Peyer's patch (tissue), 4 donors: ENCODE results near the gene TNFRSF21. TPM values are rescaled to one million over a fixed set of nuclear protein-coding genes. Genes with fewer than 3 reads are reported as not detected.
"Not testable (repeated sequence)": the region's sequence is repeated elsewhere in the genome, so short reads cannot be mapped to it uniquely, and the experiment has no call there.

Source experiments
- DNase-seq, 3 donors: peaks; one replicate each; pipeline ENCODE4 v3.0.0-alpha.2; 2017 to 2019
- H3K27ac ChIP-seq, 4 donors: fragments of 200-600 bp; sonication (generic); one replicate each; pipeline ENCODE4 v1.5.1; 2016 to 2019
- H3K27me3 ChIP-seq, 2 donors: fragments of 200-600 bp; sonication (generic); one replicate each; pipeline ENCODE4 v1.5.1; 2019
- H3K36me3 ChIP-seq, 3 donors: fragments of 200-600 bp; sonication (generic); one replicate each; pipeline ENCODE4 v1.5.1; 2016 to 2019
- H3K4me1 ChIP-seq, 4 donors: fragments of 200-600 bp; sonication (generic); one replicate each; pipeline ENCODE4 v1.5.1; 2016 to 2019
- H3K4me3 ChIP-seq, 4 donors: fragments of 200-600 bp; sonication (generic); 1 replicate in 3 of 4; 2 replicates in 1 of 4; pipeline ENCODE4 v1.5.1; 2016 to 2019; ENCODE audit warnings: mild to moderate bottlenecking in 1 of 4
- H3K9me3 ChIP-seq, 4 donors: fragments of 200-600 bp; sonication (generic); one replicate each; pipeline ENCODE4 v1.5.1; 2016 to 2019; ENCODE audit warnings: mild to moderate bottlenecking in 1 of 4
- POLR2A ChIP-seq, 2 donors: fragments of 450-650 bp; IDR thresholded peaks; one replicate each; pipeline ENCODE4 v1.5.1; 2017; ENCODE audit warnings: antibody characterized with exemption in 2 of 2, mild to moderate bottlenecking in 2 of 2, moderate library complexity in 2 of 2
- total RNA-seq, 4 donors: library from RNA; depleted of rRNA; stranded (reverse); fragments of >200 nt; gene quantifications; one replicate each; pipeline ENCODE4 v1.1.0, GENCODE V29; 2016
- TF ChIP-seq, protein P1 (sequence below), 6 experiments: fragments of 450-650 bp in 4 of 6; fragments of 200-600 bp in 2 of 6; sonication (generic) in 1 of 6; IDR thresholded peaks; one replicate each; pipeline ENCODE4 v1.5.1; 2017 to 2019; ENCODE audit warnings: antibody characterized with exemption in 6 of 6, mild to moderate bottlenecking in 3 of 6, moderate library complexity in 1 of 6

TNFRSF21 gene
- total RNA-seq, 4 donors from 2014 or later = 9.1 to 53.4 (median 46.1) TPM

DNA sequence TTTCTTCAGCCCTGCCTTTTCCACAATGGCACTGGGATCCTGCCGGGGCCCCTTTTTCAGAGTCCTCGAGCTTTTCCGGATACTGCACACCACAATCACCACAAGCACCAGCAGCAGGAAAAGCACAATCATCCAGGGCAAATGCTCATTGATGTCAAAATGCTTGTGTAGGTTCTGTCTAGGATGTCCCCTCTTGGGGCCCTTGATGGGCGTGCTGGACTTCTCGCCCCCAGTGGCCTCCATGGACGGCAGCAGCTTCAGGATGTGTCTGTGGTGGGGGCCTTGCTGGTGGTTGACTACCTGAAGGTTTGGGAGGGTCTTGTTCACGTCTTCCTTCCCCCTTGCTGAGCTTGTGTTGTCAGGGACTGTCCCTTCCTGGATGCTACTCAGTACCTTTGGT is 25.7 kb downstream of the TNFRSF21 start:
- TF ChIP-seq POLR2A (IDR thresholded peaks at IDR 0.05) = no peak
- TF ChIP-seq, protein P1, sequence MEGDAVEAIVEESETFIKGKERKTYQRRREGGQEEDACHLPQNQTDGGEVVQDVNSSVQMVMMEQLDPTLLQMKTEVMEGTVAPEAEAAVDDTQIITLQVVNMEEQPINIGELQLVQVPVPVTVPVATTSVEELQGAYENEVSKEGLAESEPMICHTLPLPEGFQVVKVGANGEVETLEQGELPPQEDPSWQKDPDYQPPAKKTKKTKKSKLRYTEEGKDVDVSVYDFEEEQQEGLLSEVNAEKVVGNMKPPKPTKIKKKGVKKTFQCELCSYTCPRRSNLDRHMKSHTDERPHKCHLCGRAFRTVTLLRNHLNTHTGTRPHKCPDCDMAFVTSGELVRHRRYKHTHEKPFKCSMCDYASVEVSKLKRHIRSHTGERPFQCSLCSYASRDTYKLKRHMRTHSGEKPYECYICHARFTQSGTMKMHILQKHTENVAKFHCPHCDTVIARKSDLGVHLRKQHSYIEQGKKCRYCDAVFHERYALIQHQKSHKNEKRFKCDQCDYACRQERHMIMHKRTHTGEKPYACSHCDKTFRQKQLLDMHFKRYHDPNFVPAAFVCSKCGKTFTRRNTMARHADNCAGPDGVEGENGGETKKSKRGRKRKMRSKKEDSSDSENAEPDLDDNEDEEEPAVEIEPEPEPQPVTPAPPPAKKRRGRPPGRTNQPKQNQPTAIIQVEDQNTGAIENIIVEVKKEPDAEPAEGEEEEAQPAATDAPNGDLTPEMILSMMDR (IDR thresholded peaks at IDR 0.05) = no peak
- no peaks in the 10 kb centered on the region for H3K9me3 ChIP-seq
- no peak overlapping the region for H3K4me3 ChIP-seq
- peaks cover 0 to 33% (median 0%) of the 10 kb centered on the region in 3 donors for H3K36me3 ChIP-seq
- H3K27me3 ChIP-seq = no peaks in the 10 kb centered on the region
- no peak overlapping the region for H3K27ac ChIP-seq
- H3K4me1 ChIP-seq = no peaks in the 10 kb centered on the region
- DNase-seq = no peak

DNA sequence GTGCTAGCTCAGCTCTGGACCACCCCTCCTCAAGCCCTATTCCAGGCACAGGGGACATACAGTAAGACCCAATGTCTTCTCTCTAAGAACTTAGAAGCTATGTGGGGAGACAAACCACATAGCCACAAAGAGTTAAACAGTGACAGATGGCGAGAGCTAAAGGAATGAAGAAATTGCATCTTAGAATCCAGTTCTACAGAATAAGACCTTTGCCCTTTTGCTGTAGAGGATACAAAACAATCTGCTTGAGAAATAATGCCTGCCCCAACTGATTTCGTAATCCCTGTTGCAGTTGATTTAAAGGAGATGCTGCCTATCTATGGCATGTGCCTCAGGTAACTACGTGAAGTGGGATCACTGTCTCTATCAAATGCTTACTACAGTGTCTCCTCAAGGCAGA is 31.2 kb downstream of the TNFRSF21 start:
- H3K4me3 ChIP-seq = no peak overlapping the region
- DNase-seq = no peak
- TF ChIP-seq, protein P1 (IDR thresholded peaks at IDR 0.05) = no peak
- TF ChIP-seq POLR2A (IDR thresholded peaks at IDR 0.05) = no peak
- peaks cover 0 to 17% (median 0%) of the 10 kb centered on the region in 3 donors for H3K36me3 ChIP-seq
- no peaks in the 10 kb centered on the region for H3K9me3 ChIP-seq
- H3K27me3 ChIP-seq = no peaks in the 10 kb centered on the region
- H3K4me1 ChIP-seq = no peaks in the 10 kb centered on the region
- no peak overlapping the region for H3K27ac ChIP-seq

DNA sequence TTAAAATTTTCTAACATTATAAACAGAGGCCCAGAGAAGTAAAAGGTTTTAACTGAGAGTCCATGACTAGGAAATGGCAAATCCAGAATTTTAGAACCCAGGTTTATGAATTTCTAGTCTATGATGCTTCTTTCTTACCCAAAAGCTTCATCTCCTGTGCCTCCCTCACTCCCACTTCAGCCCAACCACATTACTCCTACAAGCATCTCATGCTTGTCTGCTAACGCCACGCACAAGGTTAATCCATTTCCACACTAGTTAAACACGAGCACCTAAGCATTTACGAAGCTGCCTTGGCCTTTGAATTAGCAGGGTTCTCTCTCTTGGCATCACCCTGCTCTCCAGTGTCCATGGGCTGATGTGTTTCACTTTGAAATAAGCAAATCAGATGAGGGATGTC is 32.0 kb downstream of the TNFRSF21 start:
- peaks cover 0 to 12% (median 0%) of the 10 kb centered on the region in 3 donors for H3K36me3 ChIP-seq
- no peaks in the 10 kb centered on the region for H3K27me3 ChIP-seq
- TF ChIP-seq, protein P1 (IDR thresholded peaks at IDR 0.05) = no peak
- TF ChIP-seq POLR2A (IDR thresholded peaks at IDR 0.05) = no peak
- no peaks in the 10 kb centered on the region for H3K9me3 ChIP-seq
- no peaks in the 10 kb centered on the region for H3K4me1 ChIP-seq
- H3K27ac ChIP-seq = no peak overlapping the region
- H3K4me3 ChIP-seq = no peak overlapping the region
- no peak for DNase-seq

DNA sequence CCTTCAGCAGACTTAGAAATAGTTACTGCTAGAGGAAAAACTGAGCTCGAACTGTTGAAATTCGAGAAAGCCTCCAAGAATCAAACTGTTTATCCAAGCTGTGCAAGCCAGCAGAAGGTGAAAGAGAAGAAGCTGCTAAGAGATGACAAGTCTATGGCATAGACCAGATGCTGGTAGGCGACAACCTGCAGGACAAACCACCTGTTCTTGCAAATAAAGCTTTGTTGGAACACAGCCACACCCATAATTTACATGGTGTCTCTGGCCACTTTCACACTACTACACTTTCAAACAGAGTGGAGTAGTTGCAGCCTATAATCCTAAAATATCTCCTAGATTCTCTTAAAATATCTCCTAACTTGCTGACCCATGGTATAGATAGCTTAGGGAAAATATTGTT is 33.3 kb downstream of the TNFRSF21 start:
- no peaks in the 10 kb centered on the region for H3K4me1 ChIP-seq
- H3K4me3 ChIP-seq = no peak overlapping the region
- DNase-seq = no peak
- H3K27me3 ChIP-seq = no peaks in the 10 kb centered on the region
- no peak overlapping the region for H3K27ac ChIP-seq
- H3K36me3 ChIP-seq = peaks cover 0 to 12% (median 0%) of the 10 kb centered on the region in 3 donors
- H3K9me3 ChIP-seq = no peaks in the 10 kb centered on the region
- TF ChIP-seq POLR2A (IDR thresholded peaks at IDR 0.05) = no peak
- TF ChIP-seq, protein P1 (IDR thresholded peaks at IDR 0.05) = no peak

DNA sequence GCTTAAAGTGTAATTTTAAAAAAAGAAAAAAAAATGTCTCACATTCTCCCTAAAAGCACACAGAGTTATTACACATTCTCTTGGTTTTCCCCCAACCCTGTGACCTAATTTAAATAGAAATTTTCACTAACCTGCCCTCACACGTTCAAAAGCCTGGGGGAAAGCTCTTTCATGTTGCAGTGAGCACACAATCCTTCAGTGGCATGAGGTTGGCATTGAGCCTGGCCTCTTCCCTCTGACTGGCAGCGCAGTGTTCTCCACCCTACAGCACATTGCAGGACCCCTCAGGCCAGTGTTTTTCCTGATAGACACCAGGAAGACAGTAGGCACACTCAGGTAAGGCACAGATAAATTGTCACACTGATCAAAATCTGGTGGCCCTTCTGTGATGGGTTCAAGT is 34.1 kb downstream of the TNFRSF21 start:
- no peaks in the 10 kb centered on the region for H3K27me3 ChIP-seq
- no peaks in the 10 kb centered on the region for H3K4me1 ChIP-seq
- H3K27ac ChIP-seq = no peak overlapping the region
- no peak overlapping the region for H3K4me3 ChIP-seq
- TF ChIP-seq, protein P1 (IDR thresholded peaks at IDR 0.05) = no peak
- no peak for TF ChIP-seq POLR2A (IDR thresholded peaks at IDR 0.05)
- H3K36me3 ChIP-seq = peaks cover 0 to 12% (median 0%) of the 10 kb centered on the region in 3 donors
- no peak for DNase-seq
- no peaks in the 10 kb centered on the region for H3K9me3 ChIP-seq

DNA sequence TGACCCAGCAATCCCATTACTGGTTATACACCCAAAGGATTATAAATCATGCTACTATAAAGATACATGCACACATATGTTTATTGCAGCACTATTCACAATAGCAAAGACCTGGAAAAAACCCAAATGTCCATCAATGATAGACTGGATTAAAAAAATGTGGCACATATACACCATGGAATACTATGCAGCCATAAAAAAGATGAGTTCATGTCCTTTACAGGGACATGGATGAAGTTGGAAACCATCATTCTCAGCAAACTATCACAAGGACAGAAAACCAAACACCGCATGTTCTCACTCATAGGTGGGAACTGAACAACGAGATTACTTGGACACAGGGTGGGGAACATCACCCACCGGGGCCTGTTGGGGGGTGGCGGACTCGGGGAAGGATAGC is 34.6 kb downstream of the TNFRSF21 start:
- not testable (repeated sequence) for H3K4me1 ChIP-seq, H3K9me3 ChIP-seq, H3K27me3 ChIP-seq, DNase-seq, H3K27ac ChIP-seq, H3K4me3 ChIP-seq
- H3K36me3 ChIP-seq = peaks cover 0 to 12% (median 0%) of the 10 kb centered on the region in 3 donors
